Measurements from ENCODE around the gene COL6A3.
A peak's percentile ranks its signal among the peaks of the same experiment; 100 is the strongest.

COL6A3 gene

DNA sequence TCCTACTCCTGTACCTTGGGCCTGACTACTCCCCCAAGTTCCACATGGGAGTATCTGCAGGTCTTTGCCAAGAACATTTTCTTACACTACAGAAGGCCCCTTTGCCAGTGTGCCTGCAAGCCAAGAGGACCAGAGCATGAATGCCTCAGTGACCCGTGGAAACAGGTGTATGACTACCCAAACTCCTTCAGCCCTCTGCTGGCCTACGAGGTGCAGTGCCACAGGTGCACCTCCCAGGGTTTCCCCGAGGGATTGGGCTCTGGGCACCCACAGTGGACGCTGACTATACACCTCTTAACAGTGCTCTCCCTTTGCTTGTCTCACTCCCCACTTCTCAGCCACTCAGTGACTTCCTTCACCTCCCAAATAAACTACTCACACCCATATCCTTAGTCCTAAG lies 91.4 kb downstream of the COL6A3 start:
- H3K36me3 ChIP-seq (ENCODE audit: control insufficient read depth in 2 of 2, insufficient read depth in 1 of 2, low read length in 2 of 2): no peaks in the 10 kb centered on the region
- CTCF ChIA-PET: no interaction called here

DNA sequence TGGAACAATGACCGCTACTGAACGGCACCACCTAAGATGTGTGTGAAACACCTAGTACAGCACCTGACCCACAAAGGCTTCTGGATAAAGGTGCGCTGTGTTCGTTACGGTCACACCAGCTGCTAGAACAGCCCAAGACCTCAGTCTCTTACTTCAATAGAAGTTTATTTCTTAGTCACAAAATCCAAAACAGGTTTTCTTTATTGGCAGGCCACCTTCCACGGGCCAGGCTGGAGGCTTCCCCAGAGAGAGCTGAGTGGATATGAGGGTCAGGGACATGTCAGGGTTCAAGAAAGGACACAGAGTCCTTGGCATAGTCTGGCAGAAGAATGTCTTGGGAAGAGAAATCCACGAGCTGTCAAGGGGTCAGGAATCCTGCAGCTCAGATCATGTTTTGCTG lies 92.2 kb downstream of the COL6A3 start:
- ChIA-PET POLR2A (no interaction called here), CTCF (interaction anchor here (0.6 kb wide), 1 partner anchor 162 kb away, joined by 3 read pairs; no protein-coding TSS in a partner anchor)
- TF ChIP-seq ZNF600 (tag by site-specific recombination; IDR thresholded peaks at IDR 0.05): no peak
- TF ChIP-seq, protein P1, sequence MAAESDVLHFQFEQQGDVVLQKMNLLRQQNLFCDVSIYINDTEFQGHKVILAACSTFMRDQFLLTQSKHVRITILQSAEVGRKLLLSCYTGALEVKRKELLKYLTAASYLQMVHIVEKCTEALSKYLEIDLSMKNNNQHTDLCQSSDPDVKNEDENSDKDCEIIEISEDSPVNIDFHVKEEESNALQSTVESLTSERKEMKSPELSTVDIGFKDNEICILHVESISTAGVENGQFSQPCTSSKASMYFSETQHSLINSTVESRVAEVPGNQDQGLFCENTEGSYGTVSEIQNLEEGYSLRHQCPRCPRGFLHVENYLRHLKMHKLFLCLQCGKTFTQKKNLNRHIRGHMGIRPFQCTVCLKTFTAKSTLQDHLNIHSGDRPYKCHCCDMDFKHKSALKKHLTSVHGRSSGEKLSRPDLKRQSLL (tag by site-specific recombination; IDR thresholded peaks at IDR 0.05): no peak
- TF ChIP-seq, protein P2, sequence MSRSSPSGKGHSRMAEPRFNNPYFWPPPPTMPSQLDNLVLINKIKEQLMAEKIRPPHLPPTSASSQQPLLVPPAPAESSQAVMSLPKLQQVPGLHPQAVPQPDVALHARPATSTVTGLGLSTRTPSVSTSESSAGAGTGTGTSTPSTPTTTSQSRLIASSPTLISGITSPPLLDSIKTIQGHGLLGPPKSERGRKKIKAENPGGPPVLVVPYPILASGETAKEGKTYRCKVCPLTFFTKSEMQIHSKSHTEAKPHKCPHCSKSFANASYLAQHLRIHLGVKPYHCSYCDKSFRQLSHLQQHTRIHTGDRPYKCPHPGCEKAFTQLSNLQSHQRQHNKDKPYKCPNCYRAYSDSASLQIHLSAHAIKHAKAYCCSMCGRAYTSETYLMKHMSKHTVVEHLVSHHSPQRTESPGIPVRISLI (tag by site-specific recombination; IDR thresholded peaks at IDR 0.05): no peak
- TF ChIP-seq ZNF211 (tag by site-specific recombination; IDR thresholded peaks at IDR 0.05; ENCODE audit: low read depth): no peak
- TF ChIP-seq, protein P3, sequence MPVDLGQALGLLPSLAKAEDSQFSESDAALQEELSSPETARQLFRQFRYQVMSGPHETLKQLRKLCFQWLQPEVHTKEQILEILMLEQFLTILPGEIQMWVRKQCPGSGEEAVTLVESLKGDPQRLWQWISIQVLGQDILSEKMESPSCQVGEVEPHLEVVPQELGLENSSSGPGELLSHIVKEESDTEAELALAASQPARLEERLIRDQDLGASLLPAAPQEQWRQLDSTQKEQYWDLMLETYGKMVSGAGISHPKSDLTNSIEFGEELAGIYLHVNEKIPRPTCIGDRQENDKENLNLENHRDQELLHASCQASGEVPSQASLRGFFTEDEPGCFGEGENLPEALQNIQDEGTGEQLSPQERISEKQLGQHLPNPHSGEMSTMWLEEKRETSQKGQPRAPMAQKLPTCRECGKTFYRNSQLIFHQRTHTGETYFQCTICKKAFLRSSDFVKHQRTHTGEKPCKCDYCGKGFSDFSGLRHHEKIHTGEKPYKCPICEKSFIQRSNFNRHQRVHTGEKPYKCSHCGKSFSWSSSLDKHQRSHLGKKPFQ (tag by site-specific recombination; IDR thresholded peaks at IDR 0.05): no peak
- no peak for TF ChIP-seq ZNF629 (tag by site-specific recombination; IDR thresholded peaks at IDR 0.05)
- no peak for TF ChIP-seq ZNF473 (tag by site-specific recombination; IDR thresholded peaks at IDR 0.05)
- no peak for TF ChIP-seq ZNF677 (tag by site-specific recombination; IDR thresholded peaks at IDR 0.05)
- TF ChIP-seq ZNF521 (tag by site-specific recombination; IDR thresholded peaks at IDR 0.05): no peak
- TF ChIP-seq ZNF624 (tag by site-specific recombination; IDR thresholded peaks at IDR 0.05): no peak
- no peak for TF ChIP-seq TCF7L2 (IDR thresholded peaks at IDR 0.05; ENCODE audit: borderline replicate concordance, low read depth, low read length)
- no peak for TF ChIP-seq ZBTB21 (tag by site-specific recombination; IDR thresholded peaks at IDR 0.05)
- TF ChIP-seq YY2 (tag by site-specific recombination; IDR thresholded peaks at IDR 0.05): no peak
- no peak for TF ChIP-seq ZNF19 (tag by site-specific recombination; IDR thresholded peaks at IDR 0.05; ENCODE audit: low read depth)
- TF ChIP-seq KLF8 (tag by site-specific recombination; IDR thresholded peaks at IDR 0.05): no peak
- no peak for TF ChIP-seq ZNF266 (tag by site-specific recombination; IDR thresholded peaks at IDR 0.05; ENCODE audit: low read depth)
- TF ChIP-seq ZNF169 (tag by site-specific recombination; IDR thresholded peaks at IDR 0.05): no peak
- TF ChIP-seq SCRT2 (tag by site-specific recombination; IDR thresholded peaks at IDR 0.05): no peak
- TF ChIP-seq MYNN (tag by site-specific recombination; IDR thresholded peaks at IDR 0.05; ENCODE audit: borderline replicate concordance): no peak
- H3K4me3 ChIP-seq (ENCODE audit: low read depth, low read length): no peak overlapping the region
- H3K4me1 ChIP-seq (ENCODE audit: control insufficient read depth, insufficient read depth, low read length): peaks cover 4% of the 10 kb centered on the region; the same call in 1 of the 2 replicates
- H3K27ac ChIP-seq (ENCODE audit: extremely low read depth, low read depth, low read length): no peak overlapping the region
- H3K9me3 ChIP-seq (ENCODE audit: control insufficient read depth, insufficient read depth, low read depth, low read length): no peaks in the 10 kb centered on the region
- no peaks in the 10 kb centered on the region for H3K36me3 ChIP-seq (ENCODE audit: control insufficient read depth in 2 of 2, insufficient read depth in 1 of 2, low read length in 2 of 2)

More for the DNA sequence above, 91.4 kb downstream of the COL6A3 start:
- Histone ChIP-seq H3K4me1 (ENCODE audit: control insufficient read depth, insufficient read depth, low read length) (peaks cover 4% of the 10 kb centered on the region; the same call in 1 of the 2 replicates), H3K9me3 (ENCODE audit: control insufficient read depth, insufficient read depth, low read depth, low read length) (no peaks in the 10 kb centered on the region), H3K27ac (ENCODE audit: extremely low read depth, low read depth, low read length) (no peak overlapping the region), H3K4me3 (ENCODE audit: low read depth, low read length) (no peak overlapping the region)
- TF ChIP-seq, protein P4, sequence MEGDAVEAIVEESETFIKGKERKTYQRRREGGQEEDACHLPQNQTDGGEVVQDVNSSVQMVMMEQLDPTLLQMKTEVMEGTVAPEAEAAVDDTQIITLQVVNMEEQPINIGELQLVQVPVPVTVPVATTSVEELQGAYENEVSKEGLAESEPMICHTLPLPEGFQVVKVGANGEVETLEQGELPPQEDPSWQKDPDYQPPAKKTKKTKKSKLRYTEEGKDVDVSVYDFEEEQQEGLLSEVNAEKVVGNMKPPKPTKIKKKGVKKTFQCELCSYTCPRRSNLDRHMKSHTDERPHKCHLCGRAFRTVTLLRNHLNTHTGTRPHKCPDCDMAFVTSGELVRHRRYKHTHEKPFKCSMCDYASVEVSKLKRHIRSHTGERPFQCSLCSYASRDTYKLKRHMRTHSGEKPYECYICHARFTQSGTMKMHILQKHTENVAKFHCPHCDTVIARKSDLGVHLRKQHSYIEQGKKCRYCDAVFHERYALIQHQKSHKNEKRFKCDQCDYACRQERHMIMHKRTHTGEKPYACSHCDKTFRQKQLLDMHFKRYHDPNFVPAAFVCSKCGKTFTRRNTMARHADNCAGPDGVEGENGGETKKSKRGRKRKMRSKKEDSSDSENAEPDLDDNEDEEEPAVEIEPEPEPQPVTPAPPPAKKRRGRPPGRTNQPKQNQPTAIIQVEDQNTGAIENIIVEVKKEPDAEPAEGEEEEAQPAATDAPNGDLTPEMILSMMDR (tag by site-specific recombination; IDR thresholded peaks at IDR 0.05): peak; percentile 23; the same call in 1 of the 2 replicates
- TF ChIP-seq YY1 (tag by site-specific recombination; IDR thresholded peaks at IDR 0.05): no peak
- POLR2A ChIA-PET: no interaction called here
